Mucosa of stomach (tissue), 1 donor: ENCODE results near the gene LMX1A.

Source experiments
- H3K27me3 ChIP-seq: one replicate; pipeline ENCODE4 v1.7.0; 2013; ENCODE audit warnings: mild to moderate bottlenecking, low read length; ENCODE audit not compliant: control insufficient read depth, insufficient read depth
- H3K36me3 ChIP-seq: one replicate; pipeline ENCODE4 v1.7.0; 2013; ENCODE audit warnings: low read length; ENCODE audit not compliant: control insufficient read depth, insufficient read depth
- H3K4me1 ChIP-seq: one replicate; pipeline ENCODE4 v1.7.0; 2013; ENCODE audit warnings: mild to moderate bottlenecking, low read length; ENCODE audit not compliant: control insufficient read depth, insufficient read depth
- H3K4me3 ChIP-seq: one replicate; pipeline ENCODE4 v1.7.0; 2013; ENCODE audit warnings: low read length
- H3K9ac ChIP-seq: one replicate; pipeline ENCODE4 v1.7.0; 2013; ENCODE audit warnings: mild to moderate bottlenecking, low read length, moderate library complexity
- H3K9me3 ChIP-seq: one replicate; pipeline ENCODE4 v1.7.0; 2013; ENCODE audit warnings: mild to moderate bottlenecking, low read length, moderate library complexity; ENCODE audit not compliant: control insufficient read depth
- donor health status: Pancreatic carcinoma.

LMX1A gene

GRCh38 chr1:165241952-165242351, 114.6 kb downstream of the LMX1A start:
- no peak overlapping the region for H3K4me3 ChIP-seq
- H3K36me3 ChIP-seq = no peaks in the 10 kb centered on the region
- no peaks in the 10 kb centered on the region for H3K9me3 ChIP-seq
- H3K9ac ChIP-seq = no peak overlapping the region
- H3K27me3 ChIP-seq = peaks cover 9% of the 10 kb centered on the region
- no peaks in the 10 kb centered on the region for H3K4me1 ChIP-seq

- Histone ChIP-seq H3K4me3 (no peak overlapping the region), H3K36me3 (no peaks in the 10 kb centered on the region), H3K9ac (no peak overlapping the region), H3K9me3 (no peaks in the 10 kb centered on the region), H3K4me1 (no peaks in the 10 kb centered on the region), H3K27me3 (peaks cover 13% of the 10 kb centered on the region)
Measured at GRCh38 chr1:165241321-165241720, 115.2 kb downstream of the LMX1A start.

- no peak overlapping the region for H3K4me3 ChIP-seq
- H3K36me3 ChIP-seq = no peaks in the 10 kb centered on the region
- H3K9ac ChIP-seq = no peak overlapping the region
- no peaks in the 10 kb centered on the region for H3K4me1 ChIP-seq
- no peaks in the 10 kb centered on the region for H3K9me3 ChIP-seq
- H3K27me3 ChIP-seq = peaks cover 21% of the 10 kb centered on the region
Measured at GRCh38 chr1:165240492-165240891, 116.0 kb downstream of the LMX1A start.

GRCh38 chr1:165239873-165240272, 116.6 kb downstream of the LMX1A start:
- Histone ChIP-seq H3K4me3 (no peak overlapping the region), H3K9me3 (no peaks in the 10 kb centered on the region), H3K4me1 (no peaks in the 10 kb centered on the region), H3K27me3 (peaks cover 27% of the 10 kb centered on the region), H3K36me3 (no peaks in the 10 kb centered on the region), H3K9ac (no peak overlapping the region)

- H3K4me1 ChIP-seq = no peaks in the 10 kb centered on the region
- H3K27me3 ChIP-seq = peaks cover 54% of the 10 kb centered on the region
- H3K9me3 ChIP-seq = no peaks in the 10 kb centered on the region
- no peak overlapping the region for H3K4me3 ChIP-seq
- no peak overlapping the region for H3K9ac ChIP-seq
- H3K36me3 ChIP-seq = no peaks in the 10 kb centered on the region
Measured at GRCh38 chr1:165235777-165236291, 120.7 kb downstream of the LMX1A start.

GRCh38 chr1:165235155-165235776, 121.2 kb downstream of the LMX1A start:
- H3K9ac ChIP-seq = no peak overlapping the region
- no peaks in the 10 kb centered on the region for H3K4me1 ChIP-seq

GRCh38 chr1:165234149-165234548, 122.4 kb downstream of the LMX1A start:
- H3K9ac ChIP-seq = no peak overlapping the region
- H3K9me3 ChIP-seq = no peaks in the 10 kb centered on the region
- peaks cover 54% of the 10 kb centered on the region for H3K27me3 ChIP-seq
- no peaks in the 10 kb centered on the region for H3K36me3 ChIP-seq
- H3K4me3 ChIP-seq = no peak overlapping the region
- H3K4me1 ChIP-seq = no peaks in the 10 kb centered on the region

More at GRCh38 chr1:165235155-165235776, 121.2 kb downstream of the LMX1A start:
- H3K9me3 ChIP-seq = no peaks in the 10 kb centered on the region
- no peaks in the 10 kb centered on the region for H3K36me3 ChIP-seq
- H3K4me3 ChIP-seq = no peak overlapping the region
- H3K27me3 ChIP-seq = peaks cover 54% of the 10 kb centered on the region

- Histone ChIP-seq H3K9ac (no peak overlapping the region), H3K9me3 (no peaks in the 10 kb centered on the region), H3K27me3 (peaks cover 15% of the 10 kb centered on the region), H3K4me3 (no peak overlapping the region), H3K36me3 (no peaks in the 10 kb centered on the region), H3K4me1 (no peaks in the 10 kb centered on the region)
Measured at GRCh38 chr1:165228676-165229075, 127.8 kb downstream of the LMX1A start.

- Histone ChIP-seq H3K4me1 (no peaks in the 10 kb centered on the region), H3K4me3 (no peak overlapping the region), H3K27me3 (peaks cover 11% of the 10 kb centered on the region), H3K9me3 (no peaks in the 10 kb centered on the region), H3K36me3 (no peaks in the 10 kb centered on the region), H3K9ac (no peak overlapping the region)
Measured at GRCh38 chr1:165228111-165228655, 128.3 kb downstream of the LMX1A start.

- no peak overlapping the region for H3K9ac ChIP-seq
- no peaks in the 10 kb centered on the region for H3K9me3 ChIP-seq
- no peaks in the 10 kb centered on the region for H3K27me3 ChIP-seq
- H3K4me1 ChIP-seq = no peaks in the 10 kb centered on the region
- H3K4me3 ChIP-seq = no peak overlapping the region
- H3K36me3 ChIP-seq = no peaks in the 10 kb centered on the region
Measured at GRCh38 chr1:165226326-165226725, 130.2 kb downstream of the LMX1A start.

GRCh38 chr1:165225650-165226049, 130.9 kb downstream of the LMX1A start:
- Histone ChIP-seq H3K4me1 (no peaks in the 10 kb centered on the region), H3K9me3 (no peaks in the 10 kb centered on the region), H3K36me3 (no peaks in the 10 kb centered on the region), H3K4me3 (no peak overlapping the region), H3K9ac (no peak overlapping the region), H3K27me3 (no peaks in the 10 kb centered on the region)

GRCh38 chr1:165225062-165225461, 131.5 kb downstream of the LMX1A start:
- H3K9ac ChIP-seq = no peak overlapping the region
- no peaks in the 10 kb centered on the region for H3K4me1 ChIP-seq
- no peaks in the 10 kb centered on the region for H3K9me3 ChIP-seq
- H3K4me3 ChIP-seq = no peak overlapping the region
- H3K36me3 ChIP-seq = no peaks in the 10 kb centered on the region
- no peaks in the 10 kb centered on the region for H3K27me3 ChIP-seq
